ELR (cell line): ENCODE data around the gene MED13.
"Not testable (repeated sequence)": the region's sequence is repeated elsewhere in the genome, so short reads cannot be mapped to it uniquely, and the experiment has no call there.

Experiments used
- DNase-seq: peaks from one replicate; pipeline ENCODE4 v3.0.0-alpha.2; 2015; ENCODE audit warnings: low read depth

The MED13 gene

DNA sequence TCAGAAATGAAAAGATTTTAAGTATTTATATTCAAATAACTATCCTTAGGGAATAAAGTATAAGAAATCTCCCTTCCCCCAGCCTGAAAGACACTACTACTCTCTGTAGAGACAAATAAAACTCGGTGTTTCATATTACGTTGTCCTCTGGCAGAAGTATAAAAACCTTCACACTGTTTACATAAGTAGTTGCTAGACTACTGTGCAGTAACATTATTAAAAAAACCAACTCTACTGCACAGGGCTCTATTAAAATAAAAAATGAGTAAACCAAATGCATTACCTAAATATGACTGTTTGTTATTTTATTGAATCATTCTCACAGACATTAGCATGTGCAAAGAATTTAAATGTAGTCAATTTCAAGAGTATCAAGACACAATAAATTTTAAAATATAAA, 67.4 kb downstream of the MED13 start:
- DNase-seq = peak; percentile 37

DNA sequence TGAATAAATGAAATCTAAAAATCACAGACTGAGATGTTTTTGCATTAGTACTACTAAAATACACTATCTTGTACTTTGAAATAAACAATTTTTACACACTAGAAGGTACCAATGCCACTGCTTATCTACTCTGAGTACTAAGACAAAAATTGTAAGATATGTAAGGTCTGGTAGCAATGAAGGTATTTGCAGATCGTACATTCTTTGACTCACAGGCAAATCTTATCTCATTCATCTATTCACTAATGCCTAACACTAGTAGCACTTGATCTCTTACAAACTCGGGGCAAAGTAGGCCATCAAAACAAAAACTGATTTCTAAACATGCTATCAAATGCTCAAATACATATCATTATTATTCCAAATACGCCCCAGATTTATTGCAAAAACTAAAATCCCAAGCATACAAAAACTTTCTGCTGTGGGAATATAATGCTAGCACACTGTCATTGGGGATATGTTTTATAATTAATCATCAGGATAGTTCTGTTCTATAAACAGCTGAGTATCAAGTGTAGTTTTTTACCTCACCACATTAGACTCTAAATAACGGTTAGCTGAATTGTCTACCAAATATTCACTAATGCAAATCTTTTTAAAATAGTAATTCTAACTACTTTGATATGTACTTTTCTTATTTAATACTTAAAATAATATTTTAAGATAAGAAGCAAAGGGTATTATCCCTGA, 68.0 kb downstream of the MED13 start:
- DNase-seq = no peak

DNA sequence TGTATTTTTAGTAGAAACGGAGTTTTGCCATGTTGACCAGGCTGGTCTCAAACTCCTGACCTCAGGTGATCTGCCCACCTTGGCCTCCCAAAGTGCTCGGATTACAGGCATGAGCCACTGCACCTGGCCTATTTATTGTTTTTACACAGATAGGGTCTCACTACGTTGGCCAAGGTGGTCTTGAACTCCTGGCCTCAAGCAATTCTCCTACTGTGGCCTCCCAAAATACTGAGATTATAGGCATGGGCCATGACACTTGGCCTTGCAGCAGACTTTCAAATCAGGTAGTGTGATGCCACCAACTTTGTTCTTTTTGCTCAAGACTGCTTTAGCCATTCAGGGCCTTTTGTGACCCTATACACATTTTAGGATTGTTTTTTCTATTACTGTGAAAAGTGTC, 75.6 kb downstream of the MED13 start:
- DNase-seq = no peak

DNA sequence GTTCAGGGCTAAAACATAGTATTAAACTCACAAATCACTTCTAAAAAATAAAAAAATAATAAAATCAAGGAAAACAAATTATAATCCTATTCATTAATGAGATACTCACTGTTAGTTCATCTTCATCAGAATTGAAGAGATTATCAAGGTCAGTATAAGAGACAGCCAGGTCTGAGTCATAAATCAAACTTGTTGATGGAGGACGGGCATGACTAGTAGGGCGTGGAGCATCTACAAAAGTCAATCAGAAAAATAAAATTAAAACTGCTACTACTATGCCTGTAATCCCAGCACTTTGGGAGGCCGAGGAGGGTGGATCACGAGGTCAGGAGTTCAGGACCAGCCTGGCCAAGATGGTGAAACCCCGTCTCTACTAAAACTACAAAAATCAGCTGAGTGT, 78.2 kb downstream of the MED13 start:
- DNase-seq = no peak

DNA sequence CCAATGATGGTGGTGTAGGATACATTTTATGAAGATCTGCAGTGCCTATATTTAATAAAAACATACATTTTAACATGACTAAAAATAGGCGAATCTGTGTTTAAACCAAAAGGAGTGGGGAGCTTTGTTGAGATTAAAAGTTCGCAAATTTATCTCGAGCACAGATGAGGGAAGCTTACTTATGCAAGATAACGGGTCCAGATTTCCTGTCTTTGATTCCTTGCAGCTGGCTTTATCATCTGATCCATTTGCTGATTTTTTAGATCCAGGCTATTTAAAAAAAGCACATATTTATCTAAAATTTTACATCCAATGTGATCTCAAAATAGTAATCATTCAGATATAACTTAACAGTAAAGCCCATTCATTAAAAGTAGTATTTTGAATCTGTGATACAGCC, 80.3 kb downstream of the MED13 start:
- no peak for DNase-seq

DNA sequence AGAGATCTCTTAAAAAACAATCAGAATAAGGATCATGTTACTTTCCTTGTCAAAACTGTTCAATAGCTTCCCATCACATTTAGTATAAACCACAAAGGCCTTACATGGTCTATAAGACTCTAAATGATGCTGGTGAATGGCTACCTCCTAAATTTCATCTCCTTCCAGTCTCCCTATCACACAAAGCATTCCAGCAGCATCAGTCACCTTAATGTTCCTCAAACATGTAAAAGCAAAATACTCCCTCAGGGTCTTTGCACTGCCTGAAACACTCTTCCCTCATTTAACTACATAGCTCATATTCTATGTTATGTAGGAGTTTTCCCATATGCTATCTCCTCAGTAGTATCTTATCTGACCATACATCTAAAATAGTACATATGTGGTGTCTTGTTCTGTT, 83.8 kb downstream of the MED13 start:
- DNase-seq = peak; percentile 36

DNA sequence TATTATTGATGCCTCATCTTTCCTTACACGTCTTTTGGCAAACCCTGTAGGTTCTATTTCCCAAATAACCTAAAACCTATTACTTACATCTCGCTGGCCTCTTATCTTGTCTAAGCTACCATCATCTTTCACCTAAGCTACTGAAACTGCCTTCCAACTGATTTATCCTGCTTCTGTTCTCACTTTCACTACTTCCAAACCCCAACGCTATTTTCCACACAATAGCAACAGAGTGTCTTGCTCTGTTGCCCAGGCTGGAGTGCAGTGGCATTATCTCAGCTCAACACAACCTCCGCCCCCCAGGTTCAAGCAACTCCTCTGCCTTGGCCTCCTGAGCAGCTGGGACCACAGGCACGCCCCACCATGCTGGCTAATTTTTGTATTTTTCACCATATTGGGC, 84.5 kb downstream of the MED13 start:
- DNase-seq = no peak

DNA sequence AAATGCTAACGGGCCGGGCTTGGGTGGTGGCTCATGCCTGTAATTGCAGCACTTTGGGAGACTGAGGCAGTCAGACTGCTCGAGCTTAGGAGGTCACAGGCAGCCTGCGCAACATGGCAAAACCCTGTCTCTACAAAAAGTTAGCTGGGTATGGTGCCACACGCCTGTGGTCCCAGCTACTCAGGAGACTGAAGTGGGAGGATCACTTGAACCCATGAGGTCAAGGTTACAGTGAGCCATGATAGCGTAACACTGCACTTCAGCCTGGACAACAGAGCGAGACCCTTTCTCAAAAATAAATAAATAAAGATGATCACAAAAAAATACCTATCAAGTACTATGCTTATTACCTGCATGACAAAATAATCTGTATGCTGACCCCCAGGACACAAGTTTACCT, 91.0 kb downstream of the MED13 start:
- DNase-seq = no peak

DNA sequence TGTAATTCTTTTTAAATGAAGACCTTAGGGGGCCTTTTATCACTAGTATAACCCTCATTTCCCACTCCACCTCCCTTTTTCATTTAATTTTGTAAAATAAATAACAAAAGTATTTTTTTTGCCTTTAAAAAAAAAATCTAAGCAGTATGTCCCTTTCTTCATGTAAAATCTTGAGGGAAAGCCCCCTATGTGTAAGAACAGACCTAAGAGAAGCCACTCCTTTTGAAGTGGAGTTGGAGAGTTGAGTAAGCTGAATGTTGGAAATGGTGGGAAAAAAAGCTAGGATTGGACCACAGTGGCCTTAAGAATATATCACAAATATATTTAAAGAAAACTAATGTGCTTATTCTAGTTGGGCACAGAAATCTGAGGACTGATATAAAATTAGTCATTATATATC, 92.8 kb downstream of the MED13 start:
- DNase-seq = no peak

DNA sequence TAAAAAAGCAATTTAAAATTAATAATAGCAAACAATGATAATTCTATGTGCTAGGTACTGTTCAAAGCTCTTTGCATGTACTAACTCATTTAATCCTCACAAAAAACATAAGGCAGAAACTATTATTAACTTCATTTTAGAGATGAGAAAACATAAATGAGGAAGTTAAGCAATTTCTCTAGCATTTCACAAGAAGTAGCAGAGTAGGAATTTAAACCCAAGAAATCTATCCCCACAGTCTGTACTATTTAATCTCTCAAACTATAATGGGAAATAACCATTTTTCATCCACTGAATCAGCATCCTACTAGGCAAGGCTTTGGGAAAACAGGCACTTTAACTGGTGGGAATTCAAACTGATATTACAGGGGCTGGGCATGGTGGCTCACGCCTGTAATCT, 95.0 kb downstream of the MED13 start:
- no peak for DNase-seq

DNA sequence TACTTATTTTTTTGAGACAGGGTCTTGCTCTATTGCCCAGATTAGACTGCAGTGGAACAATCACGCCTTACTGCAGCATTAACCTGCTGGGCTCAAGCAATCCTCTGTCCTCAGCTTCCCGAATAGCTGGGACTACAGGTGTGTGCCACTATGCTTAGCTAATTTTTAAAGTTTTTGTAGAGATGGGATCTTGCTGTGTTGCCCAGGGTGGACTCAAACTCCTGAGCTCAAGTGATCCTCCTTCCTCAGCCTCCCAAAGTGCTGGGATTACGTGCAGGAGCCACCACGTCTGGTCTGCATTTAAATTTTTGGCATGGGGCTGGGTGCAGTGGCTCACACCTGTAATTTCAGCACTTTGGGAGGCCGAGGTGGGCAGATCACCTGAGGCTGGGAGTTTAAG, 96.3 kb downstream of the MED13 start:
- DNase-seq = no peak

DNA sequence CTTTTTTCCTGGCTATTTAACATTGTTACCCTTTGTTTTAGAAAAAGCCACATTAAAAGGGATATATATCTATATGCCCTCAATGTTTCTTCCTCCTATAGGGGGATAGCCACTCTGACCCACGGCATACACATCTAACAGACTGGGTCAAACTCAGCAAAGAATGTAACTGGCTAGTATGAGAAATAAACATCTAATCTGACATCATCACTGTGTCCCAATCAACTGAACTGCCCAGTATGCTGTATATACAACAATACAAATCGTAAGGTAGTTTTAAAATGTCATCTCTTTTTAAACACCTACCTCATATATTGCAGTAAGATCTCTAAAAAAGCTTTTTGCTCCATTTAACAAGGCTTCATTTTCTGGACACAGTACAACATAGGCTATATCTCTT, 97.3 kb downstream of the MED13 start:
- DNase-seq = no peak

DNA sequence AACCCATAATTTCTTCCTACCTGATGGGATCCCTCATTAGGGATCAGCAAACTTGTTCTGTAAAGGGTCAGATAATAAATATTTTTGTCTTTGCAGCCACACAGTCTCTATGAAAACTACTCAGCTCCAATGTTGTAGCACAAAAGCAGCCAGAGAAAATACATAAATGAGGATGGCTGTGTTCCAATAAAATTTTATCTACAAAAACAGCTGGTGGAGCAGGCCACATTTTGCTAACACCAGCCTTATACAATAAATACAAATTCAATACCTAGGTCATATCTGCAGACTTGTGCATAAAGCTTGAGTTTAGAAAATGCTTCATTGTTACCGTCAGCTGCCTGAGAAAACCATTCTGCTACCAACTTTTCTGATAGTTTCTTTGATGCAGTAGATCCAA, 98.9 kb downstream of the MED13 start:
- DNase-seq = no peak

DNA sequence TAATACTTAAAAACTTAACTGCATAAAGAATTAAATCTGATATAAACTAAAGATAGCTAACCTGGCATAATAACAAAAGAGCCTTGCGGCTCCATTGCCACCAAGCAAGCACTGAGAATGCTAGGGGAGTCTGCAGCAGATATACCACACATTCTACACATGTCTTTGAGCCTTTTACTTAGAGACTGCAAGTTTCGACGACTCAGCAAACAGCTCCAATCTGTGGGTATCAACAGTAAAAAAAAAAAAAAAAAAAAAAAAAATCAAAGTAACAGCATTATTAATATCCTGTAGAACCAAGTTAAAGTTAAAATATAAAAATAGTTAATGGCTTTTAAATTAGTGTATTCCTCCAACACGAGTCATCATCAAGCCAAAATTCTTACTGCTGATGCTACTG, 109.5 kb downstream of the MED13 start:
- DNase-seq = no peak

DNA sequence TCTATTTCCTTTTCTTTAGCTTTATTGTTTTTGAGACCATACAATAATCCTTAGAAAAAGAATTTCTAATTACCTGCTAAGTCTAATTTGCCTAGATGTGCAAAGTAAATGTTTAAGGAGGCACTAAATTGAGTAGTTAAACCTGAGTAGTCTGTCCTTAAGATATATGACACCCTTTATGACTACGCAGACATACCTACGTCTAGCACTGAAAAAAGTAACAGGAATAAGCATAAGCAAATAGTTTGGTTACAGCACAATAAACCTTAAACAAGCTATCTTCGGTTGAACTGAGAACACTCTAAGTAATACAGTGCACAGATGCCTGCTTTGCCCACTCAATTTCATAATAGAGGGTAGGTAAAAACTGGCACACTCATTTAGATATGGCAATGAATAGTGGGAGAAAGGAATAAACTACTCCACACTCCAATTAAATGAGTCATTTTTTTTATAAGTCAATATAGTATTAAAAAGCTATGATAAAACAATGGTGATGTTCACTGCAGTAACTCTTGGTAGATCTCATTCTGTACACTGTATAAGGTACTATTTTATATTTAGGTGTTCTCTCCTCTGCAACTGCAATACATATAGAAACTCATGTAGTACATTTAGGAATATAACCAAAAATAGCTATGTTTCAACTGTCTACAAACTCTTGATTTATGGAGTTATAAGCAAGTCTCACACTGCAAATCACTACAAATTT, 117.6 kb downstream of the MED13 start:
- no peak for DNase-seq

DNA sequence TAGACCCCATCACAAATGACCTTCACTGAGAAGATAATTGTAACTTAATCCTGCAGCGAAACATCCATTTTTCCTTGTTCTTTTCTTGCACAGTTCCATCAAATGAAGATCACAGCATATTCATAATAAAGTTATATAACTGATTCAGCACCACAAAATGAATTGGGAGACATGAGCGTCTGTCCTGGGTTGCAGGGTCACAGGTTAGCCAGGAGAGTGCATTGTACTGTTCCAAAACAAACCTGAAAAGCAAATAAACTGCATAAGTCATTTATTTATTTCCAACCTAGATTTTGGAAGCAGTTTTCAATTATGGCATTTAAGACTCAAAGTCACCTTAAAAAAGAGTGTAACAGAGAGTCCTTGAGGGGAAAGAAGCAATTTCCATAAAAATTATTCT, 118.7 kb downstream of the MED13 start:
- DNase-seq = no peak

DNA sequence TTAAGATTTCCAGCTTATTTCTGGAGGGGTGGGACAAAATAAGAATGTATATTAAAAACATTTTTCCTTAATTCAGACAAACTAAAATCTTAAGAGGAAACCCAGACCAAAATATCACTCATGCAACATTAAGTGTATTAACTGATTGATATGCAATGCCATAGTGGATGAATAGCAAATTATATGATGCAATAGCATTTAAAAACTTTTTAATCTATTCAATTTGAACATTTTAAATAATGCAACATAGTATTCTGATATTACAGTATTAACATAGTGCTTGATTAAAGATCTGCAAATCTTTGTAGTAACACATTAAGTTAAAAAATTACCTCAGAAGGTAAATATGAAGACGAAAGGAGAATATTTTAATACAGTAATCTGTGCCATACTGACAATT, 122.0 kb downstream of the MED13 start:
- no peak for DNase-seq

DNA sequence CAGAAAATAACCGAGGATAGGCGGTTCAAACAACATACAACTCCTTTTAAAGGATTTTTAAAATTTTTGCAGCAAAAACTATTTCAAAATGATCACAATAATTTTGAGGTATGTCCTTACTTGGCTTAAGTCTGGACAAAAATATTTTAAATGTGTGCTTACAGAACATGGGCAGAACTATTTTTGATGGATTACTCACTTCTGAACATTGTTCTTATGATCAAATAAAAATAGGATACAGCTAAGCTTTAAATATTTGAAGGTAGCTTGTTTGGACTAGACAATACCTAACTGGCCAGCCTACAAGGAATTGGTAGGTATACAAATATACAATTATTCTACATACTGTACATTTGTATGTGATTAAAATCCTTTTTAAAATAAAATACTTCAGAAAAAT, 123.0 kb downstream of the MED13 start:
- no peak for DNase-seq

DNA sequence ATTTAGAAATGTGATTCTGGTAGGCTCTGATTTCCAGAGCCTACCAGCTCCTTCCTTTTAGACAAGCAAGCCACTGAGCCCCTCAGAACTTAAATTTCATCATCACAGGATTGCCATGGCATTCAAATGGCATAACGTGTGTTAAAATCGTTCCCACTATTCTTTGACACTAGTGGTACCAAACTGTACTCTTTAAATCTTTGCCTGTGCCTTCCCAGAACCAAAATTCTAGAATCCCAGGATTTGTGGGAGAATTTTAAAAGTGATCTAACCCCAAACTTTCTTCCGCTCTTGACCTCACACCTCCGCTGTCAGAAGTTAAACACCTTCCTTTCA, 137.0 kb downstream of the MED13 start:
- no peak for DNase-seq

DNA sequence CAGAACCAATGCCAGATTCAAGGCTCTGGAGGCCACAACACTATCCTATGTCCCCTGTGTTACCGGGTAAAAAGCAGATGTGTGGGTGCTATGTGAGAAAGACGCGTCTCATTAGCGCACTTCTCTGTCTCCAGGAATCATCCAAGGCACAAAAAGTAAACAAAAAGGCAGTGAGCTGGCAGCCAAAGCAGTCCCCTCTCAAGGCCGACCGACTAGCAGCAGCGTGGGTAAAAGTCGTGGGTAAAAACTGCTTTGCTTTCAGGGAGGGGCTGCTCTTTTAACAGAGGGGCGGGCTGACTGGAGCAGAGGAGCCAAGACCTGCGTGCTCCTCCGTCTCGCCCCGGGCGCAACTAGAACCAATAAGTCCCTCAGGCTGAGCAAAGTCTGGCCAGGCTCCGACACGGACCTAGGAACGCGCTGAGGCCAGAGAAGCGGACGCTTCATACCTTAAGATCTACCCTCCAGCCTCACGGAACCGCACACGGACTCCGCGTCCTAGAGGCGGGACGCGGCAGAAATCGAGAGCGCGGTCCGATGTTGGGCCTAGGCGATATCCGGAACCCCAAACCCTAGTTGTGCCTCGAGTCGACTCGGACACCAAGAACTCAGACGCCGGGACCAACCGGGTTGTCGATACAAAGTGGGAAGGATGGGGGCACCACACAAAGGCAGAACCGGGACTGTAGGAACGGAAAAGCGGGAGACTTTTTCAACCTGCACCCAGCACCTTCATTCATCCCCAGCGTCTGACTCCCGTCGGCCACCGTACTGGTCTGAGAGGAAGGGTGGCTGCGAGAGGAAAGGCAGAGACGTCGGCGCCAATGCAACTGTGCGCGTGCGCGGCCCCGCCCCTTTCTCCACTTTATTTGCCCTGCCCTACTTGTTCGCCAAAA, 137.6 kb downstream of the MED13 start, which contains the start of gene INTS2:
TSS of gene INTS2 (minus strand) at position 775 of the 893 bp plus-strand sequence. CDS start 1,338 bp downstream, outside the sequence.
- peak; percentile 97 for DNase-seq

DNA sequence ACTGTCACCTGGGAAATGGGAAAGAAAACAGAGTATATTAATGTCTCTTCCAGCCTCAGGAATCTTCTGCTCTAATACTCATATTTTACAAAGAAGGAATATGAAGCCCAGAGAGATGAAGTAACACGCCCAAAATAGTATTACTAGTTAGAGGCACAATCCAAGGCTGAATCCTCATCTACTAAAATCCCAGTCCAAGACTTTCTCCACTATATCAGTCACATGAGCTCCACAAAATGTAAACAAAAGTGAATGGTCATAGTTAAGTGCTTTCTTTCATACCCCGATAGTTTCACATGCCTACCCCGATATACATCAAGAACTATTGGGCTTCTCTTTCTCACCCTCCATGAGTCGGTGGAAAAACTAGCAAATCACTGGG, 138.3 kb downstream of the MED13 start:
- peak; percentile 58 for DNase-seq

DNA sequence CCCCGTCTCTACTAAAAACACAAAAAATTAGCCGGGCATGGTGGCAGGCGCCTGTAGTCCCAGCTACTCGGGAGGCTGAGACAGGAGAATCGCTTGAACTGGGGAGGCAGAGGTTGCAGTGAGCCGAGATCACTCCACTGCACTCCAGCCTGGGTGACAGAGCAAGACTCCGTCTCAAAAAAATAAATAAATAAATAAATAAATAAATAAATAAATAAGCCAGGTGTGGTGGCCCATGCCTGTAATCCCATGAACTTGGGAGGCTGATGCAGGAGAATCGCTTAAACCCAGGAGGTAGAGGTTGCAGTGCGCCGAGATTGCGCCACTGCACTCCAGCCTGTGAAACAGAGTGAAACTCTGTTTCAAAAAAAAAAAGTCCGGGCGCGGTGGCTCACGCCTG, 149.9 kb downstream of the MED13 start:
- not testable (repeated sequence) for DNase-seq
